Measurements from ENCODE around the gene RASGRP4.

Gene RASGRP4

DNA sequence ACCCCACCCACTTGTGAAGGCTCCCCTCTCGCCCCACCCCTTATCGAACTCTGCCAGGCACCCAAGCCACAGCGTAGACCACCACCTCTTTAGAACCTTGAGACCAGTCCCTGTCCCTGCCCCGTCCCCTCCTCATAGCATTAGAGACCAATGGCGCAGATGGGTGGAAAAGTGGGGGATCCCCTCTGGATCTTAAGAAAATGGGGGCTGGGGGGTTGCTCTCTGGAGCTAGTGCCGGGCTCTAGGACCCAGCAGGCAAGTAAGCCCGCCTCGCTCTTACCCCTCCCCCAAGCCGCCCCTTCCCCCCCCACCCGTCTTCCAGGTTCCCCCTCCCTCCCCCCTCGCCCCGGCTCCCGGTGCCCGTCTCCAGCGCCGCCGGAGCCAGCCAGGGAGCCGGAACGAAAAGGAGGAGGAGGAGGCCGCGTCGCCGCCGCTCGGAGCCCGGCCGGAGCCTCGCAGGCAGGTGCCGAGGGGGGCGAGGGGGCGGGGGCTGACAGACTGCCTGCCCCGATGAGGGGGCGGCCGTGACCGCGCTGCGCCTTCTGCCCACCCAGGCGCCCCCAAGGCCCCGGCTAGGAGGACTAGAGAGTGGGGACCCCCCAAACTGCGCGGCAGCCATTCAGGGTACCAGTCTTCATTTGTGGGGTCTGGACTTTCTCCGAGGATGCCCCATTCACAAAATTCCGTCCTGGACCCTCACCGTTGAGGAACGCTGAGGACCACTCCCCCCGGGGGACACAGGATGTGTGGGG lies 37.5 kb downstream of the RASGRP4 start, which contains the start of gene SPRED3:
Gene SPRED3 (plus strand): TSS at position 349 of the 752 bp plus-strand sequence. CDS start 1,606 bp downstream, outside the sequence.
- DNase-seq, result no peak

DNA sequence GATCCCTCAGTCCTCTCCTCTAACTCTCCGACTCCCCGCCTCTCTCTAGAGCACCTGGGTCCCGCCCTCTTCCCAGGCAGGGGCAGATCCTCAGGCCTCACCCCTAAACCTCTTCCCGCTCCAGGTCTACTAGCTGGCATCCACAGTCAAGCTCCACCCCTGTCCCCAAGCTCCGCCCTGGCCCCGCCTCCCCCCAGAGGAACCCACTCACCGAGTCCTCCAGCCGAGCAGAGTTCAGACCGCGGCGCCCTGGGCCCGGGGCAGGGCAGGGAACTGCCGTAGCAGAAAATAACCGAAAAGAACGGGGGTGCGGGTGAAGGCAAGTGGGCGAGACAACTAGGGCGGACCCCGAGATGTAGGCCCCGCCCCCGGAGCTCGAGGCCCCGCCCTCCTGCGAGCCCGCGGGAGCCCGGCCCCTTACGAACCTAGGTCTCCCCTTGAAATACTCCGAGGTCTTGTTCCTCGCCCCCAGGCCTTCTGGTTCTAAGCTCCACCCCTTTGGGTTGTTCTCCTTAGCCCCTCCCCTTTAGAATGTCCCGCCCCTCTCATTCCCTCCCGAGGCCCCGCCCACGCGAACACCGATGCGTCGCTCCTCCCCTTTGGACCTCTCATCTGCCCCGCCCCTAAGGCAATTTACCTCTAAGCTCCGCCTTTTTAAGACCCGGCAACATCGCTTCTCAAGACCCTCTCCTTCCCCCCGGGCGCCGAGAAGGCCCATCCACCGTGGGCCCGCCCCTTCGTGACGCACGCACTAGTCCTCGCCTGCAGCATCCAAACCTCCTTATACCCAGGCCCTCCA lies 38.3 kb downstream of the RASGRP4 start, which contains the start of gene GGN:
Gene GGN (minus strand): TSS at position 485 of the 799 bp plus-strand sequence. CDS start 773 bp downstream, outside the sequence.
- no peak for DNase-seq

DNA sequence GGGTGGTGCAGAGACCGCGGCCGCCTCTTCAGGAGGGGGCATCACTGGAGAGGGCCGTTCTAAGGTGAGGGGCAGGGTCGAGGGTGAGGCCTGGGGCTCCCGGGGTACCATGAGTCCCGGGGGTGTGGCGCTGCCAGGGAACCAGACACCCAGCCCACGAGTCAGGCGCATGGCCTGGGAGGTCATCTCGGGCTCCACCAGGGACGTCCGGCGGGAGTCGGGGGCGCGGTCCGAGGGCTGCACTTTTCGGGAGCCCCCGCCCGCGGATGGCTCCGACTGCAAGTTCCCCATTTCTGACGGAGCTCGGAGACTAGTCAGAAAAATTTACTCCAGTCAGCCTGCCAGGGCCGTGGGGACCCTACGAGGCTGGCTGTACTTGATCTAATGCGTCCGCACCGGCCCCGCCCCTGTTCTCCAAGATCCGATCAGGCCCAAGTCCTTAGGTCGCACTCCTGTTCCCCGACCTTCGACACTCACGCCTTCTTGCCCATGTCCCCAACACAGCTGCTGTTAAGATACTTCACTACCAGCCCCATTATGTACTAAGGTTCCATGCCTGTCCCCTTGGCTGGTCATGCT lies 39.0 kb downstream of the RASGRP4 start:
- no peak for DNase-seq

DNA sequence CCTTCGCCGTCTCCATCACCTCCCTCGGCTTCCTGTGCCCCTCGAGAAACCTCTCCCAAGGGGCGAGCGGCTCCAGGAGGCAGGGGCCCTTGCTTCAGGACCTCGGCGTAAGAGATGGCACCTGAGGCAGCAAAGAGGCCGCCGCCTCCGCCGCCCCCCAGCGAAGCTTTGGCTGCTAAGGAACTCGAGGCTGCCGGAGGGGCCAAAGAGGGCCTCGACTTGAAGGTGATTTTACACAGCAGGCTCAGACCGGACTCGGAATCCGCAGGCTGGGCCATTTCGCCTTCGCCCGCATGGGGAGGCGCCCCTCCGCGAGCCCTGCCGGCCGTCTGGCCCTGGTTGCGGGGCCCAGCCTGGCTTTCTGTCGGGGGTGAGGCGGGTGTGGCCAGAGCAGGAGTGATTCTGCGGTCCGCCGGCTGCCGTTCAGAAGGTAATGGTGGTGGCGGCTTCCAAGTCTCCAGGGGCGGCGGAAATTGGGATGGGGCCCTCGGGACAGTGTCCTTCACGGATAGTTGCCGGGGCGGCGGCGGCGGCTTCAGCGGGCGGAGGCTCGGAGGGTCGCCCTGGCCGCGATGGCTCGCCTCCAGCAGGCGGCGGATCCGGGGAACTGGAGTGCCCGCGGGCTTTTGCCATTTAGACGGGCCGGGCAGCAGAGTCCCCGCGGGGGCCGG lies 39.6 kb downstream of the RASGRP4 start:
- no peak for DNase-seq

DNA sequence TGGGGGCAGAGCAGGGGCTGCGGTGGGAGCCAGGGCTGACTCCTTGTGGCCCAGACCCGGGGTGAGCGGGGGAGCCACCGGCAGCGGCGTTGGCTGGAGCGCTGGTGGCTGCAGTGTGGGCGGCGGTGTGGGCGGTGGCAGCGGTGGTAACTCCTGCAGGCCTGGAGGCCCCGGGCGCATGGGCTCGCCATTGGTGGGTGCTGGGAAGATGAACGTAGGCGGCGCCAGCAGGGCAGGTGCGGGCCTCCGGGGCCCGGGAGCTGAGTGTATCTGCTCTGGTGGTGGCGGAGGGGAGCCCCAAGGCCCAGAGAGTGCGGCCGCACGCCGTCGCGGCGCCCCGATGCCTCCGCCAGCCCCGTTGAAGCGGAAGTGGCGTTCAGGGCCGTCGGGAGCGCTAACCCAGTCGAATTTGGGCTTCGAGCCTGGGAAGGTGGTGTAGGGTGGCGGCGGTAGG lies 40.2 kb downstream of the RASGRP4 start:
- no peak for DNase-seq

DNA sequence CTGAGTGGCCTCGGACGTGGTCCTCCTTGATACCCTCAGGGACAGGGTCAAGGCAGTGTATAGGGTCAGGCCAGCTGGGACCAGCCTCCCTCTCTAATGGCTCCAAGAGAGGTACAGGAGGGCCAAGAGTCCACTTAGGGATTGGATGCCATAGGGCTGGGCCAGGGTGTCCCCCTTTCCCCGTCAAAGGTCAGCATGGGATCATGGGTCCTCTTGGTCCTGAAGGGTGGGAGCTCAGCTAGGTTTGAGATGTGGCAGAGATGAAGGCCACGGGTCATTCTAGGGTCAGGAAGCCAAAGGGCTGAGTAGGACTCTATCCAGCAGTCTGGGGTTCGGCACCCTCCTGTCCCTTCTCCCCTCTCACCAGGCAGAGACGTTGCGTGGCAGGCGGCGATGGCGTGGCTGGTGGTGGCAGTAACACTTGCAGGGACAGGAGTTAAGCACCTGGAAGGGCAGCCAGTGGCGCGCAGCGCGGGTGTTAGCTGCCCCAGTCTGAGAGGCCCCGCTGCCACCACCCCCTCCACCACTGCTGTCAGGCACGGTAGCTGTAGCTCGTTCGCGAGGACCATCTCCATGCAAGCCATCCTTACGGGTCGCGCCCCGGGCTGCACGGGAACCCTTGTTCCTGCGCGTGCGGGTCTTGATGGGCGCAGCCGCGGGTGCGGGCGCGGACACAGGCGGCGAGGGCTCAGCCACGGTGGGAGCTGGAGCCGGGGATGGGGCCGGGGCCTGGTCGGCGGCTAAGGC lies 40.8 kb downstream of the RASGRP4 start:
- no peak for DNase-seq

DNA sequence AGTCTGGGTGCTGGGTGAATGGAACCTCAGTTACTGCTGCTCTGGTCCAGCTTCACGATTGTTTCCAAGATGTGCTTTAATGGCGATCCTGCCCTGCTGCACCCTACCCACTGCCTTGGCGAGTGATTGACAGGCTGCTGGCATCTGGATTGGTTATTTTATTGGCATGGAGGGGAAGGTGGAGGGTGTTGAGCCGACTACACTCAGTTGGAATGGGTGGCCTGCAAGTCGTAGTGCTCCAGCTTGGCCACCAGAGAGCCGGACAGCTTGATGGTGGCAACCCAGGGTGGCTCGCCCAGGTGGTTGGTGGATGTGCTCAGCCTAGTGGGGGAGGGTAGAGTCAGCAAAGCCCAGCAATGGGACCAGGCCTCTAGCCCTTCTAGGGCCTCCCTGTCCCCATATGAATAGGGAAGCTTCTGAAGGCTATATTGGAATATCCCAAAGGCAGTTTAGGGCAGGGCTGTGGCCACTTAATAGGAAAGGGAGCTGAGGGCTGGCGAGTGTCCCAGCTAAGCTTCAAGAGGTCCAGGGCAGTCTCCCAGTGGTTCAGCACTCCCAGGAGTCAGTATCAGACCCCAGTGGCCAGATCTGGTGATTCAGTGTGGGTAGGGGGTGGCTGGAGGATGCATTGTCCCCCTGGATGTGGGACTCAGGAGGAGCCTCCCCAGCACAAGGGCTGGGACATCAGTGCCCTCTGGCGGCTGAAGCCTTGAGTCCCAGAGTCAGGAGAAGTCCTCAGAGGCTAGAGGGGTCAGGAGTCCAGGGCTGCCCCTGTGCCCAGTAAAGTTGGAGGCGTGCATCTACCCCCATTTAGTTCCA lies 41.6 kb downstream of the RASGRP4 start:
- DNase-seq, result no peak

DNA sequence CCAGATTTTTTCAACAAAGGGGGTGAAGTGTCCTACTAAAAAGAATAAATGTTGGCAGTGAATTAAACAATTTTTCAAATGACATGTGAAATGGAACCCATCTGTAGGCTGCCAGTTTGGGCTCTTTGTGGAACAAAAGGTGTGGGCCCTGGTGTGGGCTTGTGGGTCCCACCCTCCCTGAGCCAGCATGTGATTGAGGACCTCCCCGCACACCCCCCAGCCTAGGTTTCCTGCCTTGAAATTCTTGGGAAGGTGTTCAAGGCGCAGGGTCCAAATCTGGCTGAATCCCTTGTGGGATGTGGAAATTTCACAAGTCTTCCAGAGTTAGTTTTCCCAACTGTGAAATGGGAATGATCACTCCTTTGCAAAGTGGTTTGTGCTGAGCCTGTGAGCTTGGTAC lies 42.3 kb downstream of the RASGRP4 start:
- no peak for DNase-seq

DNA sequence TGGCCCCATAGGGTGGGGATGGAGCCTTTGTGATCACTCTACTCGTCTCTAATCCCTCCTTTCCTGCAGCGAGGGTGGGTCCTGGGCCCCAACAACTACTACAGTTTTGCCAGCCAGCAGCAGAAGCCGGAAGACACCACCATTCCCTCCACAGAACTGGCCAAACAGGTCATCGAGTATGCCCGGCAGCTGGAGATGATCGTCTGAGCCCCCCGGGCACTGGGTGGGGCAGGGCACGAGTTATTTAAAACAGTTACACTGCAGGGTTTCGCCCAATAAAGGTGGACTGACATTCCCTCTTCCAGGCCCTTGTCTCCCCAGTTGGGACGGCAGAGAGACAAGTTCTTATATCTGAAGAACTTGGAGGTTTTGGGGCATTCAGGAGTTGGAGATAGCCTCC lies 42.8 kb downstream of the RASGRP4 start:
- DNase-seq, result no peak

DNA sequence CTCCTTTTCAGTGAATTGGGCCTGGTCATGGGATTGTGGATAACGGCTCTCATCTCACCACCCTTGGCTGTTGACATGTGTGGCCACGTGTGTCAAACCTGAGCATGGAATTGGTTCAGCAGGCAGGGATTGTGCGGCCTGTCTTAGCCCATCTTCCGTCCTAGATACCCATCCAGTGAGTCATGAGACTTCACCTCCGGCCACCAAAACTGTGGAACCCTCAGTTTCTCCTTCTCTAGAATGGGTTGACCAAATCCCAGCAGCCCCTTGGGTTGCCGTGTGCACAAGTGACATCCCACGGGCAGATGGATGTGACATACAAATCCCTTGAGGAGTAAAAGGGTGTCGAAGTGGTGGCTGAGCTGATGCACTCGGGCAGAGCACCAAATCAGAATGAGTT lies 44.9 kb downstream of the RASGRP4 start:
- no peak for DNase-seq

DNA sequence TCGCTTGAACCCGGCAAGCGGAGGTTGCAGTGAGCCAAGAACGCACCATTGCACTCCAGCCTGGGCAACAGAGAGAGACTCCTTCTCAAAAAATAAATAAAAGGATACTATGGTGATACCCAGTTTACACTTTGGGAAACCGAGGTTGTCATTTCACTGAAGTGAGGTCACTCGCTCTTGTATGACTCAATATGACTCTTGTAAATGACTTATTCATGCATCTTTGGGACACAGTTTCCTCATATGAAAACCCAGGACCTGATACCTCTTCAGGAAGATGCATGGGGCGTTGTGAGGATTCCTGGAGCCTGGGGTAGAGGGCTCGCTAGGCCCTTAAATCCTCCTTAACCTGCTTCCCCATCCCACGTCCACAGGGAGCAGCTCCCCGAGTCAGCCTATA lies 47.2 kb downstream of the RASGRP4 start:
- no peak for DNase-seq

DNA sequence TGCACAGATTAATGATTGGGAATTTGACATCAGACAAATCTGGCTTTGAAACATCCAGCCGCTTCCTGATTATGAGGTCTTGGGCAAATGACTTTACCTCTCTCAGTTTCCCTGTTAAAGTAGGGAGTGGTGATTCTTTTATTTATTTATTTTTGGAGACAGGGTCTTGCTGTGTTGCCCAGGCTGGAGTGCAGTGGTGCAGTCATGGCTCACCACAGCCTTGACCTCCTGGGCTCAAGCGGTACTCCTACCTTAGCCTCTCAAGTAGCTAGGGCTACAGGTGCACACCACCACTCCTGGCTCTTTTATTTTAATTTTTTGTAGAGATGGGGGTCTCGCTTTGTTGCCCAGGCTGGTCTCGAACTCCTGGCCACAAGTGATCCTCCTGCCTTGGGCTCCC lies 49.0 kb downstream of the RASGRP4 start:
- DNase-seq, result no peak

DNA sequence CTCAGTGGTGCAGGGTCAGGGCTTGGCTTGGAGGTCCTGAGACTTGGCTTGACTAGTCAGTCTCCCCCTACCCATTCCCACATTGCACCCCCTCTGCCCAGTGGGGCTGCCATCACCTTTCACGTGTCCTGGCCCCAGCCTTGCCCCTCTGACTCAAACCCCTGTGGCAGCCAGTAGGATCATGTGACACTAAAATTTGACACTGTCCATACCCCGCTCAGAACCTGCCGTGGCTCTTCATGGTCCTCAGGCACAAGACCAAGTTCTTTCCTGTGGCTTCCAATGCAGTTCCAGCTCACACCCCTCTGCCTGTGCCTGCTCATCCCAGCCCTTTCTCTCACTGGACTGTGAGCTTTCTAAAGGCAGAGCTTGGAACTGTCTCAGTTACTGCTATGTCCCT lies 49.4 kb downstream of the RASGRP4 start:
- no peak for DNase-seq

DNA sequence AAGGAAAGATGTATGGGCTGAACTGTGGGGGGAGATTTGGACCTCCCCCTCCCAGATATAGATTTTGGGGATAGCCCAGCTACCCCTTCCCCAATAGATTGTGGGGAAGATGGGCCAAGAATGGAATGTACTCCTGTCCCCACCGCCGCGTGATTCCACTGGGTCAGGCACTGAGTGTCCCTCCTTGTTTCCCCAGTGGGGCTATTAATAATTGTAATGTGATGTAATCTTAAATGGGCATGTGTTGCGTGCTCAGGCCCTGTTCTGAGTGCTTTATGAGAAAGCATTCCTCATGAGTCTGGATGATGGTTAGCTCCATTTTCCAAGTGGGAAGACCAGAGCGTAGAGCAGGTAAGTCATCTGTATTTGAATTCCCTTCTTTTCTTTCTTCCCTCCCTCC lies 50.3 kb downstream of the RASGRP4 start:
- DNase-seq, result no peak

DNA sequence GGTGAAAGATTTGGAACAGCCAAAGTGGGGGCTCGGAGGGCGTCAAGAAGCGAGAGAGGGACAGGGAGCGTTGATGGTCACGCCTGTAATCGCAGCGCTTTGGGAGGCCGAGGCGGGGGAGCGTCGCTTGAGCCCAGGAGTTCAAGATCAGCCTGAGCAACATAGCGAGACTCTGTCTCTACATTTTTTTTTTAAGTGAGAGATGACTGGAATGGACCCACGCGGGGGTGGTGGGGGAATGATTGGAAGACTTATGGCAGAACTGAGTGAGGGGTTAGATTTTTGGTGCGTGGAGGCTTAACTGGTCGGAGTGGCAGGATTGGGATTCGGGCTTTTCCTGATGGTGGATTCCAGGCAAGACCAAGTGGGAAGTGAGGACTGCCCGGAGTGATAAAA lies 50.9 kb downstream of the RASGRP4 start:
- no peak for DNase-seq

DNA sequence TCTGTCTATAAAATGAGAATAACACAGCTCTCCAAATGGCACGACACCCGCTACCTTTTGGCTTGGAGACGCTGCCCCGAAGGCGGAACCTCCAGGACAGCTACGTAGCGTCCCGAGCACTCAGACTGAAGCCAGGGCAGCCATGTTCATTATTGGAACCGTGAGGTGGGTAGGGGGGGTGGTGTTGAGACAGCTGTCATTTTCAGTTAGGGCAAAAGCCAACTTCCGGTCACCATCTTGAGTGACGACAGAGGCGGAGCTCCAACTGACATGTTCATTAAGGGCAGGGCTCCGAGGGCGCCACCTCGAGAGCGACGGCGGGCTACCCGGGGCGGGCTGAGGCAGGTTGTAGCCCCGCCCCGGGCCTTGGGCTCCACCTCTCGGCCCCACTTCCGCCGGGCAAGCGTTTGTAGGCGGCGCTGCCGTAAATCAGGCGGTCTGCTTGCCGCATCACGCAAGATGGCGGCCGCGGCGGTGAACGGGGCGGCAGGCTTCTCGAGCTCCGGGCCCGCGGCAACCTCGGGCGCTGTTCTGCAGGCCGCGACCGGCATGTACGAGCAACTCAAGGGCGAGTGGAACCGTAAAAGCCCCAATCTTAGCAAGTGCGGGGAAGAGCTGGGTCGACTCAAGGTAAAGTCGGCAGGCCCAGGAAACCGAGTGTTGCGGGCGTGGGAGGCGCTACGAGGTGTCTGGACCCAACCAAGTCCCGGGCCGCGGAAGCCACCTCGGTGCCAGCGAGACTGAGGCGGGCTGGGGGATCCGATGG lies 51.5 kb downstream of the RASGRP4 start, which contains the start of gene PSMD8:
Gene PSMD8 (plus strand): TSS at position 240 of the 766 bp plus-strand sequence. CDS start 31 bp downstream, at position 271.
- peak; percentile 89 for DNase-seq

DNA sequence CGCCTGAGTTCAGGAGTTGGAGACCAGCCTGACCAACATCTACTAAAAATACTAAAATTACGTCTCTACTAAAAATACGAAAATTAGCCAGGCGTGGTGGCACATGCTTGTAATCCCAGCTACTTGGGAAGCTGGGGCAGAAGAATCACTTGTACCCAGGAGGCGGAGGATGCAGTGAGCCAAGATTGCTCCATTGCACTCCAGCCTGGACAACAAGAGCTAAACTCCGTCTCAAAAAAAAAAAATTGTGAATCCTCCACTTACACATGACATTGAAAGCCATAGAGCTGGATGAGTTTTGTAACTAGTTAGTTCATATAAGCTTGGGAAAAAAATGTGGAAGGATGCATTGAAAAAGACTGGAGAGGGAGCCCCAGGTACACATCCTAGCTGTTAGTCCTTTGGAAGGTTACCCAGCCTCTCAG lies 52.1 kb downstream of the RASGRP4 start:
- no peak for DNase-seq

DNA sequence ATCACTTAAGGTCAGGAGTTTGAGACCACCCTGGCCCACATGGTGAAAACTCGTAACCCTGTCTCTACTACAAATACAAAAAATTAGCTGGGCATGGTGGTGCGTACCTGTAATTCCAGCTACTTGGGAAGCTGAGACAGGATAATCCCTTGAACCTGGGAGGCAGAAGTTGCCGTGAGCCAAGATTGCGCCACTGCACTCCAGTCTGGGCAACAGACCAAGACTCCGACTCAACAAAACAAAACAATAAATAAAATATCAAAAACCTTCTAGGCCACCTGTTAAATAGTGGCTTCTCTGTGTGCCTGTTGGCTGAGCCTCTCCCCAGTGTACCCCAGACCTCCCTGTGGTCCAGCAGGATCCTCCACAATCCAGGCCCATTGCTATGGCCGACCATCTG lies 54.9 kb downstream of the RASGRP4 start:
- no peak for DNase-seq

DNA sequence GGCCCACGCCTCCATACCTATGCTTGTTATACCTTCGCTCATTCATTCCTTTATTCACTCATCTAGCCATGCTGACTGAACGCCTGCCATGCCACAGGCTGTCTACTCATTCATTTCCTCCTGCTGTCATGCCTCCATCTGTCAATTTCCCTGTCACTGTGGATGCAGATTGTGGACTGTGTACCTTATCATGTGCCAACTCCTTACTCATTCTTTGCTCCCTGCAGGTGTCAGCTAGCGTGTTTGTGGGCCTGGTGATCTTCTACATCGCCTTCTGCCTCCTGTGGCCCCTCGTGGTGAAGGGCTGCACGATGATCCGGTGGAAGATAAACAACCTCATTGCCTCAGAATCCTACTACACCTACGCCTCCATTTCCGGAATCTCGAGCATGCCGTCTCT lies 55.7 kb downstream of the RASGRP4 start:
- DNase-seq, result no peak

DNA sequence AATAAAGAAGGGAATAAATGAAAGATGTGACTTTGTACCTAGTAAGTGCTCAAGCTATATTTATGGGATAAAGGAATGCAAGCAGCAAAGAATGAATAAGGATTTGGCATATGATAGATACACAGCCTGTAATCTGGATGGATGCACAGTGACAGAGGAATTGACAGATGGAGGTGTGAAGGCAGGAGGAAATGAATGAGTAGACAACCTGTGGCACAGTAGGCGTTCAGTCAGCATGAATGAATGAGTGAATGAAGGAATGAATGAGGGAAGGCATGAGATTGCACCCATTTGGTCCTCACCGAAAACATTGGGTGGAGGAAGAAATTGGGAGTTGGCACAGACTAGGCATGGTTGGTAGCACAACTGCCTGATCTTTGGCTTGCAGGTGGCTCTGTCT lies 56.4 kb downstream of the RASGRP4 start:
- no peak for DNase-seq

Measured in SIG-M5 (cell line).